Measurements from ENCODE around the gene HECTD1.

HECTD1 gene

DNA sequence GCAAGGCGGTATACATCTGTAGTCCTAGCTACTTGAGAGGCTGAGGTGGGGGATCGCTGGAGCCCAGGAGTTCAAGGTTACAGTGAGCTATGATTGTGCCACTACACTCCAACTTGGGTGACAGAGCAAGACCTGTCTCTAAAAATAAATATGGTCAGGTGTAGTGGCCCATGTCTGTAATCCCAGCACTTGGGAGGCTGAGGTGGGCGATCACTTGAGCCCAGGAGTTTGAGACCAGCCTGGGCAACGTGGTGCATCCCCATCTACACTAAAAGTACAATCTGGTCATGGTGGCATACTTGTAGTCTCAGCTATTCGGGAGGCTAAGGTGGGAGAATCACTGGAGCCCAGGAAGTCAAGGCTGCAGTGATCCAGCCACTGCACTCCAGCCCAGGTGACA is 40.6 kb downstream of the HECTD1 start:
- no peaks in the 10 kb centered on the region for H3K9me3 ChIP-seq (replicated peaks; ENCODE audit: low read length)
- peaks cover 39% of the 10 kb centered on the region for H3K4me1 ChIP-seq (ENCODE audit: control insufficient read depth, insufficient read depth, low read length)
- H3K36me3 ChIP-seq (ENCODE audit: insufficient read depth, low read length), result peaks cover 65% of the 10 kb centered on the region

DNA sequence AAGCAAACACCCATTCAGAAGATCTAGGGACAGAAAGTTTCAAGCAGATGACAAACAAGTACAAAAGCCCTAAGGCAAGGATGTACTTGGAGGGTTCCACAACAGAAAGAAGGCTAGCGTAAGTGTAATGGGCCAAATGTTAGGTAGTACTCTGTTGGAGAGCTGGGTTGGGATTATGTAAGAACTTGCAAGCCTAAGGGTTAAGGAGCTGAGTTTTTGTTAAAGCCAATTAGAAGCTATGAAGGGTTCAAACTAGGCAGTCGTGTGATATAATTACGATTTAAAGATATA is 41.4 kb downstream of the HECTD1 start:
- peaks cover 32% of the 10 kb centered on the region for H3K4me1 ChIP-seq (ENCODE audit: control insufficient read depth, insufficient read depth, low read length)
- H3K4me3 ChIP-seq (ENCODE audit: low read length), result no peak overlapping the region
- peaks cover 63% of the 10 kb centered on the region for H3K36me3 ChIP-seq (ENCODE audit: insufficient read depth, low read length)
- no peaks in the 10 kb centered on the region for H3K9me3 ChIP-seq (replicated peaks; ENCODE audit: low read length)
- no peak overlapping the region for H3K4me2 ChIP-seq (ENCODE audit: low read length)
- no peak overlapping the region for H3K9ac ChIP-seq (ENCODE audit: low read depth, low read length)
- H3K27me3 ChIP-seq (ENCODE audit: control insufficient read depth, insufficient read depth, low read length), result no peaks in the 10 kb centered on the region

More for the DNA sequence above, 40.6 kb downstream of the HECTD1 start:
- Histone ChIP-seq H3K4me3 (ENCODE audit: low read length) (no peak overlapping the region), H3K4me2 (ENCODE audit: low read length) (no peak overlapping the region), H3K27me3 (ENCODE audit: control insufficient read depth, insufficient read depth, low read length) (no peaks in the 10 kb centered on the region), H3K9ac (ENCODE audit: low read depth, low read length) (no peak overlapping the region)

DNA sequence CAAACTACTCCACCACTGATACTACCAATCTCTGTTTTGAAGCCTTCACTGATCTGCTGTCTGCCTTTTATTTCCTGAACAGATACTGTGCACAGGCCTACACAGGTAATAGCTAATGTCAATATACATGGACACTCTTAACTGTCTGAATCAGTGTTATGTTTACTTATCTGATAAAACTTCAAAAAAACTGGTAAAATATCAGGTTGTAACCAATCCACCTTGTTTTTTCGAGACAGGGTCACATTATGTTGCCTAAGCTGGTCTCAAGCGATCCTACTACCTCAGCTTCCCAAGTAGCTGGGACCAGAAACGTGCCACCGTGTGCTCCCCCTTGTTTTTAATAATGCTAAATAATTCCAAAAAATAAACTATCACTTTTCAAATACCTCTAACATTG is 43.5 kb downstream of the HECTD1 start:
- H3K4me2 ChIP-seq (ENCODE audit: low read length), result no peak overlapping the region
- H3K36me3 ChIP-seq (ENCODE audit: insufficient read depth, low read length), result peaks cover 60% of the 10 kb centered on the region
- no peak overlapping the region for H3K4me3 ChIP-seq (ENCODE audit: low read length)
- H3K9ac ChIP-seq (ENCODE audit: low read depth, low read length), result no peak overlapping the region
- peaks cover 35% of the 10 kb centered on the region for H3K4me1 ChIP-seq (ENCODE audit: control insufficient read depth, insufficient read depth, low read length)
- H3K27me3 ChIP-seq (ENCODE audit: control insufficient read depth, insufficient read depth, low read length), result no peaks in the 10 kb centered on the region
- no peaks in the 10 kb centered on the region for H3K9me3 ChIP-seq (replicated peaks; ENCODE audit: low read length)

DNA sequence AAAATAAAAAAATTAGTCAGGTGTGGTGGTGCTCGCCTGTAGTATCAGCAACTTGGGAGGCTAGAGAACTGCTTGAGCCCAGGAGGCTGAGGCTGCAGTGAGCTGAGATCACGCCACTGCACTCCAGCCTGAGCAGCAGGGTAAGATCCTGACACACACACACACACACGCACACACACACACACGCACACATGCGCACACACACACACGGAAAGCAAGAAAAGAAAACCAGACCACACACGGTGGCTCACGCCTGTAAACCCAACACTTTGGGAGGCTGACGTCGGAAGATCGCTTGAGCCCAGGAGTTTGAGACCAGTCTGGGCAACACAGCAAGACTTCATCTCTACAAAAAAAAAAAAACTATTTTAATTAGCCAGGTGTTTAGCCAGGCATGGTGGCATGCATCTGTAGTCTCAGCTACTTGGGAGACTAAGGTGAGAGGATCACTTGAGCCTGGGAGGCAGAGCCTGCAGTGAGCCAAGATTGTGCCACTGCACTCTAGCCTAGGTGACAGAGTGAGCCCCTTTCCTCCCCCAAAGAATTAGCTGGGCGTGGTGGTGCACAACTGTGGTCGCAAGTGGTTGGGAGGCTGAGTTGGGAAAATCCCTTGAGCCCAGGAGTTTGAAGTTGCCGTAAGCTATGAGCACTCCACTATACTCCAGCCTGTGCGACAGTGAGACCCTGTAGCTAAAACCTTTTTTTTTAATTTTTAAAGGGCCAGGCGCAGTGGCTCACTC is 44.5 kb downstream of the HECTD1 start:
- Histone ChIP-seq H3K9me3 (replicated peaks; ENCODE audit: low read length) (no peaks in the 10 kb centered on the region), H3K36me3 (ENCODE audit: insufficient read depth, low read length) (peaks cover 55% of the 10 kb centered on the region)

DNA sequence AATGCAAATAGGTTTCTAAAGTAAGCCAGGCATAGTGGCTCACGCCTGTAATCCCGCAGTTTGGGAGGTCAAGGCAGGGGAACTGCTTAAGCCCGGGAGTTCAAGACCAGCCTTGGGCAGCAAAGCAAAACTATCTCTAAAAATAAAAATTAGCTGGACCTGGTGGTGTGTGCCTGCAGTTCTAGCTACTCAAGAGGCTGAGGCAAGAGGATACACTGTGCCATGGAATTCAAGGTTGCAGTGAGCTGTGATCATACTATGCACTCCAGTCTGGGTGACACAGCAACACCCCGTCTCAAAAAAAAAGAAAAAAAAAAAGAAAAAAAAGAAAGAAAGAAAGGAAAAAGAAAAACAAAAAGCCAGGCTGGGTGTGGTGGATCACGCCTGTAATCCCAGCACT is 46.3 kb downstream of the HECTD1 start:
- Histone ChIP-seq H3K36me3 (ENCODE audit: insufficient read depth, low read length) (peaks cover 55% of the 10 kb centered on the region), H3K27me3 (ENCODE audit: control insufficient read depth, insufficient read depth, low read length) (no peaks in the 10 kb centered on the region), H3K9me3 (replicated peaks; ENCODE audit: low read length) (no peaks in the 10 kb centered on the region), H3K4me1 (ENCODE audit: control insufficient read depth, insufficient read depth, low read length) (peaks cover 32% of the 10 kb centered on the region), H3K4me2 (ENCODE audit: low read length) (no peak overlapping the region), H3K9ac (ENCODE audit: low read depth, low read length) (no peak overlapping the region), H3K4me3 (ENCODE audit: low read length) (no peak overlapping the region)

More for the DNA sequence above, 44.5 kb downstream of the HECTD1 start:
- H3K4me2 ChIP-seq (ENCODE audit: low read length), result no peak overlapping the region
- no peak overlapping the region for H3K4me3 ChIP-seq (ENCODE audit: low read length)
- H3K9ac ChIP-seq (ENCODE audit: low read depth, low read length), result no peak overlapping the region
- H3K27me3 ChIP-seq (ENCODE audit: control insufficient read depth, insufficient read depth, low read length), result no peaks in the 10 kb centered on the region
- H3K4me1 ChIP-seq (ENCODE audit: control insufficient read depth, insufficient read depth, low read length), result peaks cover 35% of the 10 kb centered on the region

DNA sequence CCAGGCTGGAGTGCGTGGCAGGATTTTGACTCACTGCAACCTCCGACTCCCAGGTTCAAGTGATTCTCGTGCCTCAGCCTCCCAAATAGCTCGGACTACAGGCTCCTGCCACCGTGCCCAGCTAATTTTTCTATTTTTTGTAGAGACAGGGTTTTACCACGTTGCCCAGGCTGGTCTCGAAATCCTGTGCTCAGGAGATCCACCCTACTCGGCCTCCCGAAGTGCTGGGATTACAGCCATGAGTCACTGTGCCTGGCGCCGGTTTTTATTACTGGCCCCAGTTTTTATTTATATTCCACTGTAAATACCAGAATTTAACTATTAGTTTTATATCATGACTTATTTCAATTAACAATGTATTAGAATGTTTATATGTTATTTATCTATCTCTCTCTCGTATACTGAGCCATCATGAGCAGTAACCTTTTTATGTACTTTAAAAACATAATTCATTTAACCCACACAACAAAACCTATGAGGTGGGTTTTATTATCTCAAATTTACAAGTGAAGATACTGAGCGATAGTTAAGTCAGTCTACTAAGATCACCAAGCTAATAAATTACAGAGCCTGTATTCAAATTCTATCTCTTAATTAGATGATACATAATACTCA is 47.8 kb downstream of the HECTD1 start:
- peak overlapping the region; percentile 27 for H3K4me2 ChIP-seq (ENCODE audit: low read length)
- no peak overlapping the region for H3K4me3 ChIP-seq (ENCODE audit: low read length)
- no peaks in the 10 kb centered on the region for H3K9me3 ChIP-seq (replicated peaks; ENCODE audit: low read length)
- no peaks in the 10 kb centered on the region for H3K27me3 ChIP-seq (ENCODE audit: control insufficient read depth, insufficient read depth, low read length)
- H3K9ac ChIP-seq (ENCODE audit: low read depth, low read length), result no peak overlapping the region
- H3K4me1 ChIP-seq (ENCODE audit: control insufficient read depth, insufficient read depth, low read length), result peaks cover 24% of the 10 kb centered on the region
- peaks cover 56% of the 10 kb centered on the region for H3K36me3 ChIP-seq (ENCODE audit: insufficient read depth, low read length)

DNA sequence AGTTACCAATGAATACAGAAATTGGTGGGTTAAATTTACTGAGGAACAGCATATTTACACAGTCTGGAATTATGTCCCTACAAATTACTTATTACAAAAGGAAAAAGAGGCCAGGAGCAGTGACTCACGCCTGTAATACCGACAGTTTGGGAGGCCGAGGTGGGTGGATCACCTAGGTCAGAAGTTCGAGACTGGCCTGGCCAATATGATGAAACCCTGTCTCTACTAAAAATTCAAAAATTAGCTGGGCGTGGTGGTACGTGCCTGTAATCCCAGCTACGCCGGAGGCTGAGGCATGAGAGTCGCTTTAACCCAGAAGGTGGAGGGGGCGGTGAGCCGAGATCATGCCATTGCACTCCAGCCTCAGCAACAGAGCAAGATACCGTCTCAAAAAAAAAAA is 52.6 kb downstream of the HECTD1 start:
- no peak overlapping the region for H3K4me2 ChIP-seq (ENCODE audit: low read length)
- no peak overlapping the region for H3K4me3 ChIP-seq (ENCODE audit: low read length)
- no peak overlapping the region for H3K9ac ChIP-seq (ENCODE audit: low read depth, low read length)
- H3K4me1 ChIP-seq (ENCODE audit: control insufficient read depth, insufficient read depth, low read length), result peaks cover 13% of the 10 kb centered on the region
- no peaks in the 10 kb centered on the region for H3K9me3 ChIP-seq (replicated peaks; ENCODE audit: low read length)
- H3K36me3 ChIP-seq (ENCODE audit: insufficient read depth, low read length), result peaks cover 38% of the 10 kb centered on the region
- H3K27me3 ChIP-seq (ENCODE audit: control insufficient read depth, insufficient read depth, low read length), result no peaks in the 10 kb centered on the region

DNA sequence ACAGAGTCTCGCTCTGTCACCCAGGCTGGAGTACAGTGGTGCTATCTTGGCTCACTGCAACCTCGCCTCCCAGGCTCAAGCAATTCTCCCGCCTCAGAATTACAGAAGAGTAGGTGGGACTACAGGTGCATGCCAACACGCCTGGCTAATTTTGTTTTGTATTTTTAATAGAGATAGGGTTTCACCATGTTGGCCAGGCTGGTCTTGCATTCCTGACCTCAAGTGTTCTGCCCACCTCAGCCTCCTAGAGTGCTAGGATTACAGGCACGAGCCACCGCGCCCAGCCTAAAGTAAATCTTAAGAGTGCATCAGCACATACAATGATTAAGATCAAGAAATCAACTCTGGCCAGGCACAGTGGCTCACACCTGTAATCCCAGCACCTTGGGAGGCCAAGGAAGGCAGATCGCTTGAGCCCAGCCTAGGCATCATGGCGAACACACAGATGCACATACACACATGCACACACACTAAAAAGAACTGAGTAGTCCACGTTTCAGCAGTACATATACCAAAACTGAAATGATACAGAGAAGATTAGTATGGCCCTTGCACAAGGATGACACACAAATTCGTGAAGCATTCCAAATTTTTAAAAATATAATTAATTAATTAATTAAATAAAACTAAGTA is 65.0 kb downstream of the HECTD1 start:
- no peak overlapping the region for H3K4me3 ChIP-seq (ENCODE audit: low read length)
- no peaks in the 10 kb centered on the region for H3K4me1 ChIP-seq (ENCODE audit: control insufficient read depth, insufficient read depth, low read length)
- peaks cover 71% of the 10 kb centered on the region for H3K36me3 ChIP-seq (ENCODE audit: insufficient read depth, low read length)
- H3K9me3 ChIP-seq (replicated peaks; ENCODE audit: low read length), result no peaks in the 10 kb centered on the region
- H3K9ac ChIP-seq (ENCODE audit: low read depth, low read length), result no peak overlapping the region
- H3K27me3 ChIP-seq (ENCODE audit: control insufficient read depth, insufficient read depth, low read length), result no peaks in the 10 kb centered on the region
- no peak overlapping the region for H3K4me2 ChIP-seq (ENCODE audit: low read length)

DNA sequence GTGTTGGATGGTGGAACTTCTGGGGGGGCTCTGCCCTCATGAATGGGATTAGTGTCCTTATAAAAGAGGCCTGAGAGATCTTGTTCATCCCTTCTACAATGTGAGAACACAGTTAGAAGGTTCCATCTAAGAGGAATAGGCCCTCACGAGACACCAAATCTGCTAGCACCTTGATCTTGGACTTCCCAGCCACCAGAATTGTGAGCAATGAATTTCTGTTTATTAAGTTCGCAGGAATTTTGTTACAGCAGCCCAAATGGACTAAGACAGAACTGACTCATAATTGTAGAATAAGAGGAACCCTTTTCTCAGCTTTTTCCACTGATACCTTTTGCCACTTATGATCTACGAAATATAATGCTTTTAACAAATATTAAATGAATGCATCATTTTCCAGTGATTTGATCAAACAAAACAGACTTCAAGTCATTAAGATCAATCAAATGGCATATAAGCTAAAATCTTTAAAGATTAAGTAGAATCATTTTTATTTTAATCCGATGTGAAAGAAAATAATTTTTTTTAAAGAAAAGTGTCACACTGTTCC is 68.2 kb downstream of the HECTD1 start:
- no peak overlapping the region for H3K9ac ChIP-seq (ENCODE audit: low read depth, low read length)
- no peak overlapping the region for H3K4me2 ChIP-seq (ENCODE audit: low read length)
- no peaks in the 10 kb centered on the region for H3K4me1 ChIP-seq (ENCODE audit: control insufficient read depth, insufficient read depth, low read length)
- no peaks in the 10 kb centered on the region for H3K27me3 ChIP-seq (ENCODE audit: control insufficient read depth, insufficient read depth, low read length)
- no peak overlapping the region for H3K4me3 ChIP-seq (ENCODE audit: low read length)
- H3K9me3 ChIP-seq (replicated peaks; ENCODE audit: low read length), result no peaks in the 10 kb centered on the region
- peaks cover 72% of the 10 kb centered on the region for H3K36me3 ChIP-seq (ENCODE audit: insufficient read depth, low read length)

DNA sequence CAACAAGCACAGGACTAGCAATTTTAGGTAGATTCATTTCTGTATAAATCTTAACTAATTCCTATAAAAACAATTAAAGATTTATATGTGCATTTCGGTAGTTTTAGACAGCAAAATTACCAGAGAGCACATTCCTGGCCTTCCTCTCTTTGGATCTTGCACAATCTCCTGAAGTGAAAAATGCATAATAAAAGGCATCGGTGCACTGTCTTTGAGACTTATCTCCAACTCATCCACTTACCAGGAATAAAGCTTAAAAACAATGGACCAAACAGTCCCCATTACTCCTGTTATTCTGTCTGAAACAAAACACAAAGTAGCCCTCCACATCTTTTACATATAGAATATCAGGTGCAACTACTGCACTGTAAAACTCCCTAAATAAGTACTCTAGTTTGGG is 69.3 kb downstream of the HECTD1 start:
- Histone ChIP-seq H3K36me3 (ENCODE audit: insufficient read depth, low read length) (peaks cover 72% of the 10 kb centered on the region), H3K4me3 (ENCODE audit: low read length) (no peak overlapping the region), H3K4me1 (ENCODE audit: control insufficient read depth, insufficient read depth, low read length) (no peaks in the 10 kb centered on the region), H3K27me3 (ENCODE audit: control insufficient read depth, insufficient read depth, low read length) (no peaks in the 10 kb centered on the region), H3K4me2 (ENCODE audit: low read length) (no peak overlapping the region), H3K9ac (ENCODE audit: low read depth, low read length) (no peak overlapping the region), H3K9me3 (replicated peaks; ENCODE audit: low read length) (no peaks in the 10 kb centered on the region)

DNA sequence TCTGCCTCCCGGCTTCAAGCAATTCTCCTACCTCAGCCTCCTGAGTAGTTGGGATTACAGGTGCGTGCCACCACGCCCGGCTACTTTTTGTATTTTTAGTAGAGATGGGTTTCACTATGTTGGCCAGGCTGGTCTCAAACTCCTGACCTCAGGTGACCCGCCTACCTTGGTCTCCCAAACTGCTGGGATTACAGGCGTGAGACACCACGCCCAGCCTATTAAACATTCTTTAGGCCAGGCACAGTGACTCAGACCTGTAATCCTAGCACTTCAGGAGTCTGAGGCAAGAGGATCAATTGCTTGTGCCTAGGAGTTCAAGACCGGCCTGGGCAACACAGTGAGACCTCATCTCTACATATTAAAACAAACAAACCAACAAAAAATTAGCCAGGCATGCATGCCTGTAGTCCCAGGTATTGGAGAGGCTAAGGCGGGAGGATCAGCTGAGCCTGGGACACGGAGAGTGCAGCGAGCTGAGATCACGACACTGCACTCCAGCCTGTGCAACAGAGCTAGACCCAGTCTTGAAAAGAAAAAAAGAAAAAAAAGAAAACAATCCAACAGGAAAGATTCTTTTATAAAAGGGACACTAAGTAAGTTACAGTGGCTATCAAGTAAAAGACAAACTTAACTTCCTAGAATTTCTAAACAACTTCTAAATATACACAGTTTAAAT is 70.2 kb downstream of the HECTD1 start:
- H3K27me3 ChIP-seq (ENCODE audit: control insufficient read depth, insufficient read depth, low read length), result no peaks in the 10 kb centered on the region
- no peak overlapping the region for H3K4me2 ChIP-seq (ENCODE audit: low read length)
- H3K4me3 ChIP-seq (ENCODE audit: low read length), result no peak overlapping the region
- no peak overlapping the region for H3K9ac ChIP-seq (ENCODE audit: low read depth, low read length)
- H3K36me3 ChIP-seq (ENCODE audit: insufficient read depth, low read length), result peaks cover 78% of the 10 kb centered on the region
- no peaks in the 10 kb centered on the region for H3K4me1 ChIP-seq (ENCODE audit: control insufficient read depth, insufficient read depth, low read length)
- no peaks in the 10 kb centered on the region for H3K9me3 ChIP-seq (replicated peaks; ENCODE audit: low read length)

Measured in skeletal muscle satellite cell (primary cell).